Hematopoietic multipotent progenitor cell treated with erythropoietin and hydrocortisone succinate and interleukin-3 and kit ligand, for 4 days (in vitro differentiated cells): ENCODE measurements around the gene RUNX3.

ENCODE experiments used
- DNase-seq: peaks from one replicate; pipeline ENCODE4 v3.0.0-alpha.2; 2015

The RUNX3 gene

DNA sequence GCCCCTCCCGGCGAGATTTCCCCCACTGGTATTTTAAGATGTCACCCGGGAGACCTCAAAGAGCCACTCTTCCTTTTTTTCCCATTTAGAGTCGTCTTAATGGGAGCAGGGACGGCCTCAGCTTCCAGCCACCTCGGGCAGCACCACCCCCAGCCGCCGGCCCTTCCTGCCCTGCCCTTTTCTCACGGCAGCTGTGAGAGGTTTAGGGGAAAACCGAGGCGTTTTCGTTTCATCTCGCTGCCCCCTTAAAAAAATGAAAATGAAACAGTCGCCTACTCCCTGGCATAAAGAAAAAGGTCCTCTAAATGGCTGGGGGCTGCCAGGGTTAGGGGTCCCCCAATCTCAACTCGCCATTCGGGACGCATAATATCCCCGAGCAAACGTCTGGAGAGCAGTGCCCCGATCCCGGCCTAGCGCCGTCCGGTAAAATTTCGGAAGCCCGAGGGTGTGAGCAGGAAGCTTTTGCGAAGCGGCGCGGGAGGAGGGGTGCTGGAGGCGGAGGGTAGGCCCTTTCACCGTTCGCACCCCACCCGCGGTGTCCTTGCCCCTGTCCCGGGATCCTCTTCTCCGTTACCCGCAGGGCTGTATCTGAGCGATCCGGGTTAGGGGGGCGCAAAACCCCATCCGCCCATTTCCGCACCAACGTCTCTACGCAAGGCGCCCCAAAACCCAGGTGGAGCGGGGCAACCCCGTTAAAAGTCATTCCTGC, 1.2 kb downstream of the RUNX3 start:
- peak; percentile 67 for DNase-seq

- DNase-seq: peak; percentile 48
Measured at GRCh38 chr1:24927988-24928688, 1.9 kb downstream of the RUNX3 start.

- DNase-seq: no peak
Measured at GRCh38 chr1:24927473-24927872, 2.6 kb downstream of the RUNX3 start.

DNA sequence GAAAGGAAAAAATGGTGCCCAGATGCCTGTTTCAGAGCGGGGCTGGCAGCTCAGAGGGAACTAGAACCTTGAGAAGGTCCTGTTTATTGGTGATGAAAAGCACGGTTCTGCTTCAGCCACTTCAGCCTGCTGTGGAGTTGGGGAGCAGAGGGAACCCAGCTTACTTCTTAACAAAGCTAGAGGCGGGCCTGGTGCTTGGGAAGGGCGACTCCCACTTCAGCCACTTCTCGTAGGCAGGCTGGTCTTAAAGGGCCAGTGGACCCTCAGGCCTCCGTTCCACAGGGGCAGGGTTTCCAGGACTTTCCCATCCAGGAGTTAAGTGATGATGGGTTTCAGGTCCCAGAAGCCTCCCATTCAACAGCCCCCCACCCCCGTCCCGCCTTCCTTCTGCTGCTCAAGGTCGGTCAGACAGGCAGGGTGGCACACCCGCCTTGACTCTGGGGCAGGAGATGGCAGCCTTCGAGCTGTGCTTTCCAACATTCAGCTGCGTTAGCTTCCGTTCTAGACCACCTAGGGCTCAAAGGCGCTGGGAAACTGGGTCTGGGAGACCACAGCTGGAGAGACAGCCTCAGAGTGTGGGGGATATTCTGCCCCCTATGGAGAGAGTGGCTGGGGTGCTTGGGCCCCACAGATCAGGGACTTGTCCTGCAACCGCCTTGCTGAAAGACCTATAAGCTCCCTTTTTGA, 3.4 kb downstream of the RUNX3 start:
- peak; percentile 58 for DNase-seq

DNA sequence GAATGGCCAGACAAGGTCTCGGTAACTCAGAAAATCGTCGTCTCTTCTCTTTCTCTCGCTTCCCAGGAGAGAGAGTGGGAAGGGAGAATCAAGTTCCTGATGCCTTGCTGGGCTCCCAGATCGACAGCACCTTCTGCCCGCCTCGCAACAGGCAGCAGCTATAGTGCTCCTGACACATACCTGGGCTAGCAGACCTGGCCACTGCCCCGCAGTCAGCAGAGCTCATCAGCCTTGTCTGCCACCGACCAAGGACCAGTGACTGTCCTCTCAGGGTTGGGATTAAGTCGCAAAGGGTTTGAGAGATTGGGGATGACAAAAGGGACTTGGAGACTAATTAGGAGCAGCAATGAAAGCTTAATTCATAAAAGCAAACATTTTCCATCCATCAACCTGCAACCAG, 4.1 kb downstream of the RUNX3 start:
- no peak for DNase-seq

GRCh38 chr1:24925082-24925779, 4.8 kb downstream of the RUNX3 start:
- DNase-seq: no peak

- no peak for DNase-seq
Measured at GRCh38 chr1:24923485-24924113, 6.5 kb downstream of the RUNX3 start.

DNA sequence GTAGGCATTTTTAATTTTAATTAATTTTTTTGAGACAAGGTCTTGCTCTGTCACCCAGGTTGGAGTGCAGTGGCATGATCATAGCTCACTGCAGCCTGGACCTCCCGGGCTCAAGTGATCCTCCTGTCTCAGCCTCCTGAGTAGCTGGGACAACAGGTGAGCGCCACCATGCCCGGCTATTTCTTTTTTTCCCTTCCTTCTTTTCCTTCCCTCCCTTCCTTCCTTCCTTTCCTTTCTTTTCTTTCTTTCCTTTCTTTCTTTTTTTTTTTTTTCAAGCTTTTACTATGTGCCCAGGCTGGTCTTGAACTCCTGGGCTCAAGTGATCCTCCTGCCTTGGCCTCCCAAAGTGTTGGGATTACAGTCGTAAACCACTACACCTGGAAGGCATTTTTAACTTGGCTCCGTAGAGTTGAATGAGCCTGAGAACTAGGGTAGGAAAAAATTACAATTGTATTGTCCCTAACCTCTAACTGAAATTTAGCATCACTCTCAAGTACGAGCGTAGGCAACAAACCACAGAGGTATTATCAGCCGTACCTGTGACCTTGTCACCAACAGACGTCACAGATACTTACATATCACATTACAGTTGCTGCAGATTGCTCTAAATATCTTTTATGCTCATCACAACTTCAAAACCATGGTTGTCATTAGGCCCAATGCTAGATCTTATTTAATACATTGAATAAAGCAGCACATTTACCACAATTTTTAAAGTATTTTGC, 8.0 kb downstream of the RUNX3 start:
- no peak for DNase-seq

- DNase-seq: no peak
Measured at GRCh38 chr1:24921412-24921811, 8.7 kb downstream of the RUNX3 start.

GRCh38 chr1:24920533-24920925, 9.5 kb downstream of the RUNX3 start:
- DNase-seq: no peak

GRCh38 chr1:24919791-24920532, 10.1 kb downstream of the RUNX3 start:
- no peak for DNase-seq

DNA sequence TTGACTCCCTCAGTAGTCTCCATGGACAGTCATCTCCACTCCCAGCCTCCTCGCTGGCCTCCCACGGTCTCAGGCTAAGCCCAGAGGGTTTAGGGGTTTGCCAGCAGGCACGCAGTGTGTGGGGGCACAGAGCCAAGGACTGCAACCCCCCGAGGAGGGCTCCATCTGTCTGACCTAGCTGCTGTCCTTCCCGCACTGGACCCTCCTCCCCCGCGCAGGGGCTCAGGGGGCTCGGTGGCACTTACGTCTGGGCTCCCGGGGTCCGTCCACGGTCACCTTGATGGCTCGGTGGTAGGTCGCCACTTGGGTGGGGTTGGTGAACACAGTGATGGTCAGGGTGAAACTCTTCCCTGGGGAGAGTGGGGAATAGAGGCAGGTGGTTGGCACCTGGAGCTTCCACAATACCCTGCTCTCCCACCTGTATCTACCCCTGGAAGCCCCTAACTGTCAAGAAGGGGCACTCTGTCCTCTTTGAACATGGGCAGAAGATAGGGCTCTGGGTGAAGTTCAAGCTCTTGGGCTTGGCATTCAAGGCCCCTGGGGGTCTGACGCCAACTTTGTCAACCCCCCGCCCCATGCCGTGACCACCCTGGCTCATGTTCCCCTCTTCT, 11.0 kb downstream of the RUNX3 start:
- DNase-seq: no peak

- no peak for DNase-seq
Measured at GRCh38 chr1:24918370-24918769, 11.7 kb downstream of the RUNX3 start.

DNA sequence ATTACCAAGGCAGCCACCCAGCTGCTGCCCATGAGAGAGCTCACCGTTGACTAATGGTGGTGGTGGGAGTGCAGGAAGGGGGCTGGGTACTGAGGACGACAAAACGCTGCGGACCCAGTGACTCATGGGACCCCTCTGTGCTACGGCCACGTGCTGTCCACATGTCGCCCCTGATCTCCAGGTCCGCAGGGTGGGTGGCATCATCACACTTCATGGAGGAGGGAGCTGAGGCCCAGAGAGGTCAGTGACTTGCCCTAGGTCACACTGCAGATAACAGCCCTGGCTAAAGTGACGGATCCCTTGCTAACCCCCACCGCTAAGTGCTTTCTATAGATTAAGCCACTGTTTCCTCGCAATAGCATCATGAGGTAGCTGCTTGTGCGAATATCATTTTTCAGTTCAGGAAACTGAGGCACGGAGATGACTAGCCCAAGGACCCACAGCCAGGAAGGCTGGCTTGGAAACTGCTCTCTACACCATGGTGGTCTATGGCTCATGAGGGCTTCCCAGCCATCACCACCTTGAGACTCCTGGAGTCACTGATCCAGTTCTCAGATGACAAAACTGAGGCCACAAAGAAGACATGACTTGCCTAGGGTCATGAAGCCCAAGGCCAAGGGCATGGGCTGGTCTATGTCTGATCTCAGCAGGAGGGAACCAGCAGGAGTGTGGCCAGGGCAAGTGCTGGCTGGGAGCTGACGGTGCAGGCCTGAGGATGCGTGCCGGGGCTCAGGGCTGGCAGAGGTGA, 12.6 kb downstream of the RUNX3 start:
- no peak for DNase-seq

GRCh38 chr1:24915816-24916602, 14.1 kb downstream of the RUNX3 start:
- DNase-seq: no peak

DNA sequence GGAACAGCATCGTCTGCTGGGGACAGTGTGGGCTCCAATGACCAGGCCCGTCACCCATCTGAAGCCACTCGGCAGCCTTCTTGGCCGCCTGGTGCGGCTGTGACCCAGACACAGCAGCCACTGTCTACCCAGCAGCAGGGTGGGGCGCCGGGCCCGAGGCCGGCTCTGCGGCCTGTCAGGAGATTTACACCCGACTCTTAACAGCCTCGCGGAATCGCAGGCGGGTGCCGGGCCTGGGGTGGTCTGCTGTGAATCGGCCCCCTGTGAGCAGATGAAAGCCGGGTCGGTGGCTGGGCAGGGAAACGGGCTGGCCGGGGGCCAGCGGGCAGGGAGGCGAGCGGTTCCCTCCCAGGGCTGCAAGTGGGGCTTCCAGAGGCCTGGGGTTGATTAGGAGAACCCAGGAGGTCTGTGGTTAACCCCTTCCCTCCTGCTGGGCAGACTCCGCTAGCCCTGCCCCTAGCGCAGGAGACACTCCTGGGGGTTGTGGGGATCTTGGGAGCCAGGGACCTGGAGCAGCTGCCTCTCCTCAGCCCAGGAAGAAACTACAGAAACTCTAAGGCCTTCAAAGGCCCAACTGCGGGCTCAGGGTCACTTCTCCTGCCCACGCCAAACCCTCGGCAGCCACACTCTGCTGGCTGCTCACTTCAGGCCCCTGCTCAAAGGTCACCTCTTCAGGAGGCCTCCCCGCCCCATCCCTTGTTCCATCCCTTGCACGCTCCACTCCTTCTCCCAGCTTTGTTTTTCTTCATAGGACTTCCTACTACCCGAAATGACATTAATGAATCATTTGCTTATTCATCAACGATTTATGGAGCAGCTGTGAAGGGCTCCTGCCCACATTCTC, 15.6 kb downstream of the RUNX3 start:
- peak; percentile 58 for DNase-seq

DNA sequence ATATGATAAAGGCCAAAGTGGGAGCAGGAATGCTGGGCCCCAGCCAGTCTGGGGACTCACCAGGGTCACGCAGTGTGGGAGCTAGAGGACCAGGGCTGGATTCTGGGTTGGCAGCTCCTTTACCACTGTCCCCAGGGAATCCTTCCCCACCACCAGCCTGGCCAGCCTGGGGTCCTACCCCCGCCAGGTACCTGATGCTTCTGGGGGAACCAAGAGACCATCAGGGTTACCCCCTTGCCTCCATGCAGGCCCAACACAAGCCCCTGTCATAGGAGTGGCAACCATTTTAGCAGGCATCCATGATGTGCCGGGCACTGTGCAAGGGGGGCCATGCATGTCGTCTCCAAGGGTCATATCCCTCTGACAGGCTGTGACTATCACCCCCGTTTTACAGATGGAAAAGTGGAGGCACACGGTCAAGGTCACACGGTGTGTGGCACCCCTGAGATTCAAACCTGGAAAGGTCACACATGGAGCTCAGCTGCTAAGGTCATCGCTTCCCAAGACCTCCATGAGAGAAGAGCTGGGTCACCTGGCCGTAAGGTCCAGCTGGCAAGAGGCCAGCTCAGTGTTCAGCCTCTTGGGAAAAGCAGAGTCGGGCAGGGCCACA, 16.4 kb downstream of the RUNX3 start:
- DNase-seq: no peak

DNA sequence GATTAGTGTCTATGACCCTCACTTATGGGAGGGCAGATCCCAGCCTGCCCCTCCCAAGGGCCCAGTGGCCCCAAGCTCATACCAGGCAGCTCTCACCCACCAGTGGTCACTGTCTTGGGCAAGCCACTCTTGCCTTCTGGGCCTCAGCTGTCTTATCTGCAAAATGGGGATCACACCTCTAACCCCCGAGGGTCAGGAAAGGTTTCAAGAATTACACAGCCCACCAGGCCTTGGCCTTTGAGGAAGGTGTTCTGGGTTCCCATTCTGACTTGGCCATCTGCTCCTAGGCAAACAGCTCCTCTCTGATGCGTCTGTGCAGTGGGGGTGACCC, 16.8 kb downstream of the RUNX3 start:
- no peak for DNase-seq
